ENCODE measurements around the gene SLC52A1. TPM values are rescaled to one million over a fixed set of nuclear protein-coding genes. Genes with fewer than 3 reads are reported as not detected.

SLC52A1 gene
- total RNA-seq, 2 donors from 2014 or later: 1.6 to 1.7 TPM

DNA sequence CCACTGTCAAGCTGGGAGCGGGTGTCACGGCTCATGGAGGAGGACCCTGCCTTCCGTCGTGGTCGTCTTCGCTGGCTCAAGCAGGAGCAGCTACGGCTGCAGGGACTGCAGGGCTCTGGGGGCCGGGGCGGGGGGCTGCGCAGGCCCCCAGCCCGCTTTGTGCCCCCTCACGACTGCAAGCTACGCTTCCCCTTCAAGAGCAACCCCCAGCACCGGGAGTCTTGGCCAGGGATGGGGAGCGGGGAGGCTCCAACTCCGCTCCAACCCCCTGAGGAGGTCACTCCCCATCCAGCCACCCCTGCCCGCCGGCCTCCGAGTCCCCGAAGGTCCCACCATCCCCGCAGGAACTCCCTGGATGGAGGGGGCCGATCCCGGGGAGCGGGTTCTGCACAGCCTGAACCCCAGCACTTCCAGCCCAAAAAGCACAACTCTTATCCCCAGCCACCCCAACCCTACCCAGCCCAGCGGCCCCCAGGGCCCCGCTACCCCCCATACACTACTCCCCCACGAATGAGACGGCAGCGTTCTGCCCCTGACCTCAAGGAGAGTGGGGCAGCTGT, 11.6 kb downstream of the SLC52A1 start:
- TF ChIP-seq POLR2A (IDR thresholded peaks at IDR 0.05) (no peak), POLR2AphosphoS5 (IDR thresholded peaks at IDR 0.05) (no peak)
- TF ChIP-seq, protein P1, sequence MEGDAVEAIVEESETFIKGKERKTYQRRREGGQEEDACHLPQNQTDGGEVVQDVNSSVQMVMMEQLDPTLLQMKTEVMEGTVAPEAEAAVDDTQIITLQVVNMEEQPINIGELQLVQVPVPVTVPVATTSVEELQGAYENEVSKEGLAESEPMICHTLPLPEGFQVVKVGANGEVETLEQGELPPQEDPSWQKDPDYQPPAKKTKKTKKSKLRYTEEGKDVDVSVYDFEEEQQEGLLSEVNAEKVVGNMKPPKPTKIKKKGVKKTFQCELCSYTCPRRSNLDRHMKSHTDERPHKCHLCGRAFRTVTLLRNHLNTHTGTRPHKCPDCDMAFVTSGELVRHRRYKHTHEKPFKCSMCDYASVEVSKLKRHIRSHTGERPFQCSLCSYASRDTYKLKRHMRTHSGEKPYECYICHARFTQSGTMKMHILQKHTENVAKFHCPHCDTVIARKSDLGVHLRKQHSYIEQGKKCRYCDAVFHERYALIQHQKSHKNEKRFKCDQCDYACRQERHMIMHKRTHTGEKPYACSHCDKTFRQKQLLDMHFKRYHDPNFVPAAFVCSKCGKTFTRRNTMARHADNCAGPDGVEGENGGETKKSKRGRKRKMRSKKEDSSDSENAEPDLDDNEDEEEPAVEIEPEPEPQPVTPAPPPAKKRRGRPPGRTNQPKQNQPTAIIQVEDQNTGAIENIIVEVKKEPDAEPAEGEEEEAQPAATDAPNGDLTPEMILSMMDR (IDR thresholded peaks at IDR 0.05): no peak
- Histone ChIP-seq H3K4me1 (replicated peaks) (no peaks in the 10 kb centered on the region), H3K9me3 (no peaks in the 10 kb centered on the region), H3K4me3 (no peak overlapping the region), H3K27ac (no peak overlapping the region), H3K27me3 (replicated peaks; ENCODE audit: insufficient read depth) (no peaks in the 10 kb centered on the region), H3K36me3 (peaks cover 0 to 28% of the 10 kb centered on the region in 2 donors)
- WGBS: 94% methylated on average over 27 of the region's 29 CpGs
- no peak for DNase-seq (ENCODE audit: low spot score)
- intact Hi-C loops (cut with DNase I): no loop called here

- TF ChIP-seq POLR2AphosphoS5 (IDR thresholded peaks at IDR 0.05): no peak
- DNase-seq (ENCODE audit: low spot score): no peak
- no peaks in the 10 kb centered on the region for H3K27me3 ChIP-seq (replicated peaks; ENCODE audit: insufficient read depth)
- H3K4me1 ChIP-seq (replicated peaks): no peaks in the 10 kb centered on the region
- intact Hi-C loops (cut with DNase I): no loop called here
- H3K36me3 ChIP-seq: peaks cover 0 to 35% of the 10 kb centered on the region in 2 donors
- no peaks in the 10 kb centered on the region for H3K9me3 ChIP-seq
- 91% methylated on average over 28 of the region's 30 CpGs for WGBS
- H3K4me3 ChIP-seq: no peak overlapping the region
- H3K27ac ChIP-seq: no peak overlapping the region
These were observed 13.0 kb downstream of the SLC52A1 start for GRCh38 chr17:5022171-5022711.

DNA sequence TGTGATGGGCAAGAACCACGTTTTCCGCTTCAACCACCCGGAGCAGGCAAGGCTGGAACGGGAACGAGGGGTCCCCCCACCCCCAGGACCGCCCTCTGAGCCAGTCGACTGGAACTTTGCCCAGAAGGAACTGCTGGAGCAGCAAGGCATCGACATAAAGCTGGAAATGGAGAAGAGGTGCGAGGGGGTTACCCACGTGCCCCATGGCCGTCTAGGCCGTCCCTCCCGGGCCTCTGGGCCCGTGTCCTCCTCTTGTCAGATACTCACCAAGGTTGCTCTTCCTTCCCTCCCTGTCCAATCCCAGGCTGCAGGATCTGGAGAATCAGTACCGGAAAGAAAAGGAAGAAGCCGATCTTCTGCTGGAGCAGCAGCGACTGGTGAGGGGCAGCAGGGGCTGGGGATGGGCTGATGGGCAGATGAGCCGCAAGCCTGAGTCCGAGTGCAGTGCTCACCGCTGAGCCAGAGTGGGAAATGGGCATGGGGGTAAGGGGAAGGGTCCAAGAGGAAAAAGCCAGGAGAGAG, 14.7 kb downstream of the SLC52A1 start:
- TF ChIP-seq POLR2AphosphoS5 (IDR thresholded peaks at IDR 0.05): no peak
- no peak for TF ChIP-seq POLR2A (IDR thresholded peaks at IDR 0.05)
- TF ChIP-seq, protein P1 (IDR thresholded peaks at IDR 0.05): no peak
- H3K9me3 ChIP-seq: no peaks in the 10 kb centered on the region
- no peaks in the 10 kb centered on the region for H3K27me3 ChIP-seq (replicated peaks; ENCODE audit: insufficient read depth)
- H3K4me3 ChIP-seq: no peak overlapping the region
- 84% methylated on average over 20 of the region's 20 CpGs for WGBS
- DNase-seq (ENCODE audit: low spot score): no peak
- intact Hi-C loops (cut with DNase I): no loop called here
- H3K36me3 ChIP-seq: peaks cover 5 to 35% of the 10 kb centered on the region in 2 donors
- no peaks in the 10 kb centered on the region for H3K4me1 ChIP-seq (replicated peaks)
- no peak overlapping the region for H3K27ac ChIP-seq

DNA sequence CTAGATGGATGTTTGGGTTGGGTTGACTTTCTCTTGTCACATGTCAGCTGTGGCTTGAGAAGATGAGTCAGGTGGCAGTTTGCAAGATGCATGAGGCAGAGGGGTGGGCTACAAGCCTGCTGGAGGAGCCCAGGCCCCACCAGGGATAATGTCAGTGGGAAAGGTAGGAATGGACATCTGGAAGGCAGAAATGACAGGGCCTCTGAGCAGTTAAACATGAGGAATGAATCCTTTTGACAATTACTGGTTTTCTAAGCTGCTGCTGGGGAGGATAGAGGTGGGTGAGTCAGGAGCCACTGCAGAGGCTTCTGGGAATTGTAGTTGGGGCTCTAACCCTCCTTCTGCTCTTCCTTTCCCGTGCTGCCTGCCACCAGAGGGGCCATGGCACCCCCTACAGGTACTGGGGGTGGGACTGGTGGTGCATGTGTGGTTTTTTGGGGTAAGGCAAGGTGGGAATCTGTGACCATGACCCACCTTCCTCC, 15.7 kb downstream of the SLC52A1 start:
- Histone ChIP-seq H3K4me1 (replicated peaks) (no peaks in the 10 kb centered on the region), H3K9me3 (no peaks in the 10 kb centered on the region), H3K4me3 (no peak overlapping the region), H3K27me3 (replicated peaks; ENCODE audit: insufficient read depth) (no peaks in the 10 kb centered on the region), H3K36me3 (peaks cover 5 to 35% of the 10 kb centered on the region in 2 donors), H3K27ac (no peak overlapping the region)
- TF ChIP-seq POLR2A (IDR thresholded peaks at IDR 0.05) (no peak), POLR2AphosphoS5 (IDR thresholded peaks at IDR 0.05) (no peak)
- TF ChIP-seq, protein P1 (IDR thresholded peaks at IDR 0.05): no peak
- intact Hi-C loops (cut with DNase I): no loop called here
- WGBS: 6% methylated on average over 1 of the region's 1 CpG
- DNase-seq (ENCODE audit: low spot score): no peak

- no peak overlapping the region for H3K27ac ChIP-seq
- 92% methylated on average over 4 of the region's 4 CpGs for WGBS
- H3K9me3 ChIP-seq: no peaks in the 10 kb centered on the region
- TF ChIP-seq POLR2A (IDR thresholded peaks at IDR 0.05): no peak
- TF ChIP-seq, protein P1 (IDR thresholded peaks at IDR 0.05): no peak
- TF ChIP-seq POLR2AphosphoS5 (IDR thresholded peaks at IDR 0.05): no peak
- H3K4me1 ChIP-seq (replicated peaks): no peaks in the 10 kb centered on the region
- H3K27me3 ChIP-seq (replicated peaks; ENCODE audit: insufficient read depth): no peaks in the 10 kb centered on the region
- H3K36me3 ChIP-seq: peaks cover 5 to 17% of the 10 kb centered on the region in 2 donors
- DNase-seq (ENCODE audit: low spot score): no peak
- no peak overlapping the region for H3K4me3 ChIP-seq
- intact Hi-C loops (cut with DNase I): no loop called here
These were observed 20.9 kb downstream of the SLC52A1 start for GRCh38 chr17:5014357-5014756.

Measured in prostate gland (tissue), 2 donors.